Breast epithelium (tissue), 3 donors: ENCODE data around the gene NNT.

Experiments
- CTCF ChIP-seq, 3 donors: fragments of 450-650 bp; IDR thresholded peaks; one replicate each; pipeline ENCODE4 v1.5.1; 2016 to 2017; ENCODE audit warnings: antibody characterized with exemption in 3 of 3, mild to moderate bottlenecking in 3 of 3, moderate library complexity in 3 of 3
- POLR2A ChIP-seq: fragments of 450-650 bp; IDR thresholded peaks from one replicate; pipeline ENCODE4 v1.6.1; 2016; ENCODE audit warnings: antibody characterized with exemption, mild to moderate bottlenecking, moderate library complexity
- POLR2AphosphoS5 ChIP-seq, 3 donors: sonication (generic); formaldehyde crosslinking; IDR thresholded peaks; one replicate each; pipeline ENCODE4 v1.6.1; 2017; ENCODE audit warnings: antibody characterized with exemption in 3 of 3

GRCh38 chr5:43643750-43644149 lies 40.8 kb downstream of the NNT start:
- TF ChIP-seq CTCF (IDR thresholded peaks at IDR 0.05), result no peak
- TF ChIP-seq POLR2AphosphoS5 (IDR thresholded peaks at IDR 0.05), result no peak
- TF ChIP-seq POLR2A, result no peak
